AG09309 (cell line): ENCODE results near the gene TYMP.

ENCODE experiments used
- DNase-seq: peaks from one replicate; pipeline ENCODE4 v3.0.0-alpha.2; 2010; ENCODE audit warnings: low read depth
- H3K4me3 ChIP-seq: 2 replicates; pipeline ENCODE4 v1.5.1; 2011; ENCODE audit warnings: mild to moderate bottlenecking, low read depth, low read length, moderate library complexity; ENCODE audit not compliant: control insufficient read depth
- TF ChIP-seq, protein P1 (sequence below): IDR thresholded peaks from 2 replicates; pipeline ENCODE4 v1.5.1; 2011; ENCODE audit warnings: mild to moderate bottlenecking, low read depth, low read length, inconsistent platforms; ENCODE audit not compliant: insufficient read depth, control insufficient read depth; ENCODE audit errors: missing control alignments

TYMP gene

DNA sequence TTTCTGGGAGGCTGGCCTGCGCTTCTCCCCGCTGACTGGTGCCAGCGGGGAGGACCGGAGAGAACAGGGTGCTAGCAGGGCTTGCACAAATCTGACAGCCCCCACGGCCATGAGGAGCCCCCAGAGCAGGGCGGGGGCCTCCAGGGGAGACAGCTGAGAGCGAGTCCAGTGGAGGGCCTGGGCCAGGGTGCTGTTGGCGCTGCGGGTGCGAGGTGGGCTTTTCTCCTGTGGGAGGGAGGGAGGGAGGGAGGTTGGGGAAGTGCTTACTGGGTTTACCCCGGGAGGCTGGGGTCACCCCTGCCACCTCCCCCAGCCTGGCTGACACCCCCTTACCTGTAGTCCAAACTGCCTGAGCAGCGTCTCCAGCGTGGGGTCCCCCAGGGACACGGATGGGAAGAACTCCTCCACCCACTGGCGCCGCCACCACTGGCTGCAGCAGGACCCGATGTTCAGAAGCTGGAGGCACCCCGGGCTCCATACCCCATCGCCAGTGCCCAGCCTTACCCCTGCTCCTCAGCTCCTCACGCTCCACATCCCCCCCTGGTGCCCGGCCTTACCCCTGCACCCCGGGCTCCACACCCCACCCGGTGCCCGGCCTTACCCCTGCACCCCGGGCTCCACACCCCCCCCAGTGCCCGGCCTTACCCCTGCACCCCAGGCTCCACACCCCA lies 26.2 kb downstream of the TYMP start:
- TF ChIP-seq, protein P1, sequence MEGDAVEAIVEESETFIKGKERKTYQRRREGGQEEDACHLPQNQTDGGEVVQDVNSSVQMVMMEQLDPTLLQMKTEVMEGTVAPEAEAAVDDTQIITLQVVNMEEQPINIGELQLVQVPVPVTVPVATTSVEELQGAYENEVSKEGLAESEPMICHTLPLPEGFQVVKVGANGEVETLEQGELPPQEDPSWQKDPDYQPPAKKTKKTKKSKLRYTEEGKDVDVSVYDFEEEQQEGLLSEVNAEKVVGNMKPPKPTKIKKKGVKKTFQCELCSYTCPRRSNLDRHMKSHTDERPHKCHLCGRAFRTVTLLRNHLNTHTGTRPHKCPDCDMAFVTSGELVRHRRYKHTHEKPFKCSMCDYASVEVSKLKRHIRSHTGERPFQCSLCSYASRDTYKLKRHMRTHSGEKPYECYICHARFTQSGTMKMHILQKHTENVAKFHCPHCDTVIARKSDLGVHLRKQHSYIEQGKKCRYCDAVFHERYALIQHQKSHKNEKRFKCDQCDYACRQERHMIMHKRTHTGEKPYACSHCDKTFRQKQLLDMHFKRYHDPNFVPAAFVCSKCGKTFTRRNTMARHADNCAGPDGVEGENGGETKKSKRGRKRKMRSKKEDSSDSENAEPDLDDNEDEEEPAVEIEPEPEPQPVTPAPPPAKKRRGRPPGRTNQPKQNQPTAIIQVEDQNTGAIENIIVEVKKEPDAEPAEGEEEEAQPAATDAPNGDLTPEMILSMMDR, result peak; percentile 15
- H3K4me3 ChIP-seq, result no peak overlapping the region
- DNase-seq, result no peak

DNA sequence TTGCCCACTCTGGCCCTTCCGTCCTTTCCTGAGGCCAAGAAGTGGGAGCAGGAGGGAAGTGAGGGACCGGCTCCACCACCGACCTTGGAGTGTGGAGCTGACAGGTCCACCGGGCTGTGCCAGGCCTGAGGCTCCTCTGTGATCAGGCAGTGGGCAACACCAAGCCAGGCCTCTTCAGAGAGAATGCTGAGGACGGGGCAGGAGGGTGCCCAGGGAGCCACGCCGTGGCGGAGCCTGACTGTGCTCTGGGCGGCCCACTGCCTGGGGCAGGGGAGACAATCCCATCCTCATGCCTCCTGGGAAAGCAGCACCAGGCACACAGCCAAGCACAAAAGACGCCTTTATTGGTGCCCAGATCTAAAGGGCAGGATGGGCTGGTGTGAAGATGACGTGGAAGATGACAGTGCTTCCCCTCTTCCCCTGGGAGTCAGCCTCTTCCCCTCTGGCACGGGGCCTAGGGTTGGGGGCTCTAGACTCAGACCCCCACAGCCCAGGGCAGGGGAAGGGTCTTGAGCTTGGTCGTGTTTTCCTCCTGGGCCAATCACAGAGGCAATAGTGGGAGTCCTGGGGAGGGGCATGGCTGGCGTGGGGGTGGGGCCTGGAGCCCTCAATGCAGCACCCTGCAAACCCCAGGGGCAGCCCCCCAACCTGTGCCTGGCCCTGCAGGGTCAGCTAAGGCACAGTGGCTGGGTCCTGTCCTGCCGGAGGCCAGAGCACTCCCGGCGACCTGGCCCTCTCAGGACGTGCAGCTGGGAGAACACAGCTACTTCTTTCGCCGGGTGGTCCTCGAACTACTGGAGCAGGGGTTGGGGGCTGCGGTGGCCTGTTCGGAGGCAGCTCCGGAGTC lies 27.0 kb downstream of the TYMP start:
- TF ChIP-seq, protein P1, result no peak
- H3K4me3 ChIP-seq, result no peak overlapping the region
- no peak for DNase-seq

DNA sequence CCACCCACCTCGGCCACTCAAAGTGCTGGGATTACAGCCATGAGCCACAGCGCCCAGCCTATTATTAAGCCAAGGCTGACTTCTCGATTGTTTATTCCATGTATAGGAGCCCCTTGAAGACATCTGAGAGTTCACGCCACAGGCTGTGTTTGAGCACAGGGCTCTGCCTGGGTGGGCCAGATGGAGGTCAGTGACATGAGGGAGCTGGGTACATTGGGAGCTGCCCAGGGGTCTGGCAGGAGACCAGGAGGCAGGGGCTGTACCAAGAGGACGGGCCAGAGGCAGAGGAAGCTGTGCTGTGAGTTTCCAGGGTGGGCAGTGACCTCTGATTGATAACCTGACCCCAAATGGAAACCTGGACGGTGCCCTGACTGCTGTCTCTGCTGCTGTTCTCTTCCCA lies 27.7 kb downstream of the TYMP start:
- TF ChIP-seq, protein P1, result no peak
- no peak overlapping the region for H3K4me3 ChIP-seq
- DNase-seq, result no peak

DNA sequence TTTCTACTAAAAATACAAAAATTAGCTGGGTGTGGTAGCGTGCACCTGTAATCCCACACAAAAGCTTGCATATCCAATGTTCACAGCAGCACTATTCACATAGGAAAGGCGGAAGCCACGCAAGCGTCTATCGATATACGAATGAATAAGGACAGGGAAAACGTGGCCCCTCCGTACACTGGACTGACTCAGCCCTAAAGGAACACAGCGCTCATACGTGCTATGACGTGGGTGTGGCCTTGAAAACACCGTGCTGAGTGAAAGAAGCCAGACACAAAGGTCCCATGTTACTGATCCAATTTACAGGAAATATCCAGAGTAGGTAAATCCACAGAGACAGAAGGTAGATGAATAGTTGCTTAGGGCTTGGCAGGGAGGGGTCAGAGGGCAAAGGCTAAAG lies 29.4 kb downstream of the TYMP start:
- TF ChIP-seq, protein P1, result no peak
- DNase-seq, result no peak
- no peak overlapping the region for H3K4me3 ChIP-seq

DNA sequence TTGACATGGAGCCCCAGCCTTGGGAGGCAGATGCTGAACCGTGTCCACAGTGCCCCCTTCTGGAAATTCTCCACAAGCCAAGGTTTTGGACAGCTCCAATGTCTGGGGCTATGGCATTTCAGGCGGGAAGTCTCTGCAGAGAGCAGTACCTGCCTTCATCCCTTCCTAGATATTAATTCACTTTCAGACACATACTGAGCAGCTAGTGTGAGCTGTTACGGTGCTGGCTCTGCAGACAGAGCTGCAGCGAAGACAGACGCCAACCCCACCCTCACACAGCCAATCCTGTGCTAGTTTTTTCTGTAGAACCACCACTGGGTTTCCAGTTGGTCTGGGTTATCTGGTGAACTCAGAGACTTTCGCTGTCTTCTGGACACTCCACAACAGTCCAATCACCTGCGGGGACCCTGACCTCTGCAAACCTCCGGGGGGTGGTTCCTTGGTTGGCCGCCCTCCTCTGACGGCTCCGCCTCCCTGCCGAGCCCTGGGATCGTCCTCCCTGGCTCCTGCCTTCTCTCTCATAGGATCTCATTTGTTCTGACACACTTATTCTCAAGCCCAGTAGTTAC lies 31.4 kb downstream of the TYMP start:
- TF ChIP-seq, protein P1, result peak; percentile 75
- no peak for DNase-seq
- no peak overlapping the region for H3K4me3 ChIP-seq

DNA sequence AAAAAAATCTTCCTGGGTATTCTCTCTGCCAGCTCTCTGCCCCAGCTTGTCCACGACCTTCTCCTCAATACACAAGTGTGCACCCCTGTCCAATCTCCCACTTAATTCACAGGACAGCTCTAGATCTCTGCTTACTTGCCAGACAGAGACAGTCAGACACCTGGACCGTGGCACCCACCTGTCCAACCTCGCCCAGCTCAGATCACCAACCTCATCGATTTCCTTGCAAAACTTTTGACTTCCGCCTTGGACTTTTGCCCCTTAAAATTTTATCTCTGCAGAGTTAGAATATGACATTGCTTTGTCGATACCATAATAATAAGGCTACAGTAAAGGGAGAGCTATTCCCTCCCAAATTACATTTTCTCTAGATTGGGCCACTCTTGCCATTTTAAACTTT lies 32.7 kb downstream of the TYMP start:
- no peak for DNase-seq
- TF ChIP-seq, protein P1, result no peak
- no peak overlapping the region for H3K4me3 ChIP-seq
